Spleen (tissue), 7 donors: ENCODE results near the gene CASQ2.

Experiments used
- POLR2A ChIP-seq, 3 donors: fragments of 450-650 bp; IDR thresholded peaks; one replicate each; pipeline ENCODE4 v1.5.1; 2017; ENCODE audit warnings: antibody characterized with exemption in 3 of 3, mild to moderate bottlenecking in 1 of 3
- TF ChIP-seq, protein P1 (sequence below), 11 experiments: fragments of 200-600 bp in 7 of 11; fragments of 450-650 bp in 4 of 11; sonication (generic) in 4 of 11; IDR thresholded peaks in 8 of 11; conservative IDR thresholded peaks in 3 of 11; 1 replicate in 7 of 11; 2 replicates in 4 of 11; pipeline versions ENCODE4 v1.4.0 to v1.8.0; 2016 to 2021; ENCODE audit warnings: antibody characterized with exemption in 11 of 11, inconsistent platforms in 4 of 11, mild to moderate bottlenecking in 1 of 11
- donor health status: DM: no; HTN: no; CAD: no; lungs with moderate emphysema.
- donor health status: DM: no; HTN: no; CAD: no.
- donor health status: DM: no; HTN: no; CAD: no.

DNA sequence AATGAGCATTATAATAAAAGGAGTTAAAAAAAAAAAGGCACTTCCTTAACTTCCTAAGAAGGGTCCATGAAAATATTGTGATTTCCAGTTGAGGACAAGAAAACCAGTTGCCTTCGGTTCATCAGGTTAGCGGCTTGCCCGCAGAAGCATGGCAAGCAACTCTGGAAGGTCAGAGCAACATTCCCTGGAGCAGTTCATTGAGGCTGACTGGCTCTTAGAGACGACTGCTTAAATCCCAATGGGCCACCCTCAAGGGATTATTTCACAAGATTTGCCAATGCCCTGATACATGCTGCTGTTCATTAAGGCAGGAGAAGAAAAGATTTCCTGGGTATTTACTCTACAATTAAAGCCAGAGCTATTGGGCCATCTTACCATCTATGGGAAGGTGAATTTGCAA is 29.0 kb upstream of the CASQ2 start:
- TF ChIP-seq, protein P1, sequence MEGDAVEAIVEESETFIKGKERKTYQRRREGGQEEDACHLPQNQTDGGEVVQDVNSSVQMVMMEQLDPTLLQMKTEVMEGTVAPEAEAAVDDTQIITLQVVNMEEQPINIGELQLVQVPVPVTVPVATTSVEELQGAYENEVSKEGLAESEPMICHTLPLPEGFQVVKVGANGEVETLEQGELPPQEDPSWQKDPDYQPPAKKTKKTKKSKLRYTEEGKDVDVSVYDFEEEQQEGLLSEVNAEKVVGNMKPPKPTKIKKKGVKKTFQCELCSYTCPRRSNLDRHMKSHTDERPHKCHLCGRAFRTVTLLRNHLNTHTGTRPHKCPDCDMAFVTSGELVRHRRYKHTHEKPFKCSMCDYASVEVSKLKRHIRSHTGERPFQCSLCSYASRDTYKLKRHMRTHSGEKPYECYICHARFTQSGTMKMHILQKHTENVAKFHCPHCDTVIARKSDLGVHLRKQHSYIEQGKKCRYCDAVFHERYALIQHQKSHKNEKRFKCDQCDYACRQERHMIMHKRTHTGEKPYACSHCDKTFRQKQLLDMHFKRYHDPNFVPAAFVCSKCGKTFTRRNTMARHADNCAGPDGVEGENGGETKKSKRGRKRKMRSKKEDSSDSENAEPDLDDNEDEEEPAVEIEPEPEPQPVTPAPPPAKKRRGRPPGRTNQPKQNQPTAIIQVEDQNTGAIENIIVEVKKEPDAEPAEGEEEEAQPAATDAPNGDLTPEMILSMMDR (IDR thresholded peaks at IDR 0.05 in 8 of 11, conservative IDR thresholded peaks at IDR 0.05 in 3 of 11): no peak
- no peak for TF ChIP-seq POLR2A (IDR thresholded peaks at IDR 0.05)
